Effector CD8-positive, alpha-beta T cell (primary cell): Measurements from ENCODE around the gene GJB3.
"Not testable (repeated sequence)": the region's sequence is repeated elsewhere in the genome, so short reads cannot be mapped to it uniquely, and the experiment has no call there.

Experiments used
- DNase-seq: peaks from one replicate; lab custom pipeline; 2025; lab: John Stamatoyannopoulos, UW
- total RNA-seq, 4 experiments: gene quantifications; one replicate each; lab custom pipeline; 2026; lab: John Stamatoyannopoulos, UW

GJB3 gene
- total RNA-seq = 0 reads per million in 4 experiments

DNA sequence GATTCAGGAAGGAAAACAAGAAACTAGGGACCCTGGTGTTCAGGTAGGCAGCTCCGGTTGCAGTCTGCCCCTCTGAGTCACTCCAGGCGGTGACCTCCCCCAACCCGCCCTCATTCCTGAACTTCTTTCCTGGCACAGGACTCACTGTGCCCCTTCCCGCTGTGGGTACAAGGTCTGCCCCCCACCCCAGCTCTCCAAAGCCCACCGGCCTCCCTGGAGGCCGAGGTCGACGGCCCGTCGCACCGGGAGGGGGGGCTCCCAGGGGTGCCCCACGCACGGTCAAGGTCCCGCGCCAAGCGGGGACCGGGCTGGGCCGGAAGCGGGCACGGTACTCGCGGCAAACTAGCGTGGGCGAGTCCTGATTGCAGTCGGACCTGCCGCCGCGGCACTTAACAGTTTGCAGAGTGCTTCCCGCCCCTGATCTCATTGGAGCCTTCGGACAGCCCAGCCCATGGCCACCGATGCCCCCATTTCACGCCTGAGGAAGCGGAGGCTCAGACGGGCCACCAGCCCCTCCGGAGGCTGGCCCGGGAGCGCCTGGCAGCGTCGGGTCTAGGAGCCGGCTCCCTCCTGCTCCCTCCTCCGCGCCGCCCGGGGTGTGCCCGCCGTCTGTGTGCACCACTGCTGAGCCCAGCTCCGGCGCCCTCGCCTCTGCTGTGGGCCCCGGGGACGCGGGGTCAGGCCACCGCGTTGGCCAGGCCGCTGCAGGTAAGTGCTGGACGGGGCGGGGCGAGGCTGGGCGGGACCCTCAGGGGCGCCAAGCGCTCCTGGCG lies at the start of gene GJB3:
GJB3 (plus strand) TSS at position 144 of the 773 bp plus-strand sequence. CDS start 3,549 bp downstream, outside the sequence.
- no peak for DNase-seq

- DNase-seq = not testable (repeated sequence)
These were observed 48.2 kb upstream of the GJB3 start for GRCh38 chr1:34732831-34733230.

GRCh38 chr1:34736692-34737091 lies 44.3 kb upstream of the GJB3 start:
- no peak for DNase-seq

GRCh38 chr1:34737236-34737635 lies 43.8 kb upstream of the GJB3 start:
- DNase-seq = not testable (repeated sequence)

DNA sequence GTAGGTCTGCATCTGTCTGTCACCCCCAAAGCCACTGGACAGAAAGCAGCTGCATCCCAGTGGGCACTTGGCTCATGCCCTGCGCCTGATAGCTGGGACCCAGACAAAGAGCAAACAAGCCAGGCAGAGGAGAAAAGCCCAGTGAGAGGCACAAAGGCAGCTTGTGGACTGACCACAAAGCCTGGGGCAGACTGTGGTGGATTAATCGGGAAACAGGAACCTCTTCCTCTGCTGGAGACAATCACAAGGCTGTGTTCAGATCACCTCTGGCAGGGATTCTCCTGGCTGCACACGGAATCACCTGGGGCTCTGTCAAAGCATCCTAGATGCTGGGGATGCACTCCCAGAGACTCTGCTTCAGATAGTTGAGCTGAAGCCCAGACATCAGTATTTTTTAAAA lies 41.4 kb upstream of the GJB3 start:
- DNase-seq = no peak

DNA sequence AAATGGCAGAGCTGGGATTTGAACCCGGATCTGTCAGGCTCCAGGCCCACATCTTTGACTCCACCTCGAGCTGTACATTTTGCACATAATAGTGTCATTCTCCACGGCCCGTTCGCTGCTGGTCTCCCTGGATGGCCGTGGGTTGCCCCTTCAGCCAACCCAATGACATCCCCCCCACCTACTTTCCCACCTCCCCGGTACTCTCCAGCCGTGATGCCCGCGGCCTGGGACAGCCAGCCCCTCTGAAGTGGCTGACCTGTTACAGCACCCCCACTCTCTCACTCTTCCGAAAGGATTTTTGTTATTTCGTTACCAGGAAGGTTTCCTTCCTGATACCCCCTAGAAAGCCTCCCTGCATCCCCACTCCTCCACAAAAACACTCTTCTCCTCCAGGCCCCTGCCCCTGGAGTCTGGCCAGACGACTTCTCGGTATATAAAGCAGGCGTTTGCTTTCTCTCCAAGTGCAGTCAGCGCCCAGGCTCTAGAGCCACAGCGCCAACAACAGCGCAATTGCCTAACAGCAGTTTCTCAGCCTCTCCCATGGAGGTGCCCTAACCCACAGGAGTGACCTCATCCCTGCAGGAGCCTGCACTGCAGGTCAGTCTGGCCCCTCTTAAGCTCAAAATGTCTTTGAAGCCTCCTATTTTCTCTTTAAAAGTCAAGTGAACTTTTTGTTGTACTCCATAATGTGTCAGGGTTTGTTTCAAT lies 40.7 kb upstream of the GJB3 start:
- DNase-seq = no peak

- DNase-seq = peak; percentile 53
These were observed 38.2 kb upstream of the GJB3 start for GRCh38 chr1:34742667-34743270.

DNA sequence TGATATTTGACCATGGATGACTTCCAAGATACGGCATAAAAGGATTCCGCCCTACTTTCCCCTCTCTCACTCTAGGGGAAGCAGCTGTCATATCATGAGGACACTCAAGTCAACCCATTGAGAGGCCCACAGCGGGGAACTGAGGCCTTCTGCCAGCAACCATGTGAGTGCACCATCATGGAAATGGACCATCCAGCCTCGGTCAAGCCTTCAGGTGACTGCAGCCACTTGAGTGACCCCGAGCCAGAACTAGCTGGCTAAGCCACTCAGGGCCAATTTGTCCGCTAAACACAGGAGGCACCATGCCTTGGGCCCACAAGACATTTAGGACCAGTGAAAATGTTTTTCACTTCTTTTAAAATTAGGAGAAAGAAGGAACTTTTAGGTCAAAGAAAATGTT lies 37.2 kb upstream of the GJB3 start:
- no peak for DNase-seq

- DNase-seq = no peak
These were observed 36.2 kb upstream of the GJB3 start for GRCh38 chr1:34744851-34745250.

DNA sequence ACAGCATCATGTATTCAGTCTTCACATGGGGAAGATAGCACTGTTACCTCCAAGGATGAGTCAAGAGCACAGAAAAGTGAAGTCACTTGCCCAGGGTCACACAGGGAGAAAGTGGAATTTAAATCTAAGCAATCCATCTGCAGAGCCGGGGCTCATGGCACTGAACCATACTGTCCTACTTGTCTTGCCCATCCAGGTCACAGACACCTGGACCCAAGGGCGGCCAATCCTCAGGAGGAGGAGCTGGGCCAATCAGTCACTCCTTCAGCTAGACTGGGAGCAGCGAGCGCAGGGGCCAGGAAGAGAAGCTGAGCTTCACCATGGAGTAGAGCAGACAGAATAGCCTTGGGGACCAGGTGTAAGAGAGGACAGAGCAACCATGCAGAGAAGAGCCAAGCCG lies 35.3 kb upstream of the GJB3 start:
- DNase-seq = no peak

- DNase-seq = no peak
These were observed 34.9 kb upstream of the GJB3 start for GRCh38 chr1:34746101-34746500.

- DNase-seq = no peak
These were observed 34.0 kb upstream of the GJB3 start for GRCh38 chr1:34746785-34747637.

DNA sequence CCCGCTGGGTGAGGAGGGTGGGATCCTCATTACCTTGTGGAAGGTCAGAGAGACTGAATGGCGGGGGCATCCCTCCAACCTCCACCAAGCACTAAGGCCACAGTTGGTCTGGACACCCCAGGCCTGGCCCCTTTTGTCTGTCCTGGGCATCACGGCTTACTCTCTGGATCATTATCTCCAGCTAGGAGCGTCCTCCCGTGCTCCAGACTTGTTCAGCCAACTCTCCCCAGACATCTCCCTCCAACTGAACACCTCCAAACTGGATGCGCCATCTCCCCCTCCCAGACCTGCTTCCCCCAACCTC lies 33.4 kb upstream of the GJB3 start:
- no peak for DNase-seq

GRCh38 chr1:34749992-34750391 lies 31.0 kb upstream of the GJB3 start:
- DNase-seq = no peak

DNA sequence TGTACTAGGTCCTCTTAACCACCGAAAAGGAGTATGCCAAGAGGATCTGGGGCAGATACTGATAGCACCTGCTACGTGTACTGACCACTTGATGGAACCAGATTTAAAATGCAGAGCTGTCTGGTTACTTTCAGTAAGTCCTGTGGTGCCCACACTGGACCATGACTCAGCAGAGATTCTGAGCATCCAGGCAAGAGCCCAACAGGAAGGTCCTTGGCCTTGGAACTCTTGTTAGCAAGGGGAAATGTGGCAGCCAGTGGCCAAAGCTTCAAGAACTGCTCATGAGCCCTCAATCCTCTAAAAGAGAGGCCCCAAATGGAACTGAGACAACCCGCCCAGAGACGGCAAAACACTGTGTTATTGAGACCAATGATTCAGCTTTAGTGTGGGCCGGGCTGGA lies 30.4 kb upstream of the GJB3 start:
- DNase-seq = no peak

GRCh38 chr1:34753163-34753562 lies 27.9 kb upstream of the GJB3 start:
- DNase-seq = no peak

- no peak for DNase-seq
These were observed 25.9 kb upstream of the GJB3 start, which contains the start of gene GJB5 for GRCh38 chr1:34754964-34755637. Gene GJB5, plus strand, starts transcription at chr1:34755047. Its CDS starts 2,284 bp downstream, at chr1:34757331.

- no peak for DNase-seq
These were observed 25.1 kb upstream of the GJB3 start for GRCh38 chr1:34755961-34756360.

DNA sequence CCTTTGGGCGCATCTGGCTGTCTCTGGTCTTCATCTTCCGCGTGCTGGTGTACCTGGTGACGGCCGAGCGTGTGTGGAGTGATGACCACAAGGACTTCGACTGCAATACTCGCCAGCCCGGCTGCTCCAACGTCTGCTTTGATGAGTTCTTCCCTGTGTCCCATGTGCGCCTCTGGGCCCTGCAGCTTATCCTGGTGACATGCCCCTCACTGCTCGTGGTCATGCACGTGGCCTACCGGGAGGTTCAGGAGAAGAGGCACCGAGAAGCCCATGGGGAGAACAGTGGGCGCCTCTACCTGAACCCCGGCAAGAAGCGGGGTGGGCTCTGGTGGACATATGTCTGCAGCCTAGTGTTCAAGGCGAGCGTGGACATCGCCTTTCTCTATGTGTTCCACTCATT lies 23.6 kb upstream of the GJB3 start:
- no peak for DNase-seq

DNA sequence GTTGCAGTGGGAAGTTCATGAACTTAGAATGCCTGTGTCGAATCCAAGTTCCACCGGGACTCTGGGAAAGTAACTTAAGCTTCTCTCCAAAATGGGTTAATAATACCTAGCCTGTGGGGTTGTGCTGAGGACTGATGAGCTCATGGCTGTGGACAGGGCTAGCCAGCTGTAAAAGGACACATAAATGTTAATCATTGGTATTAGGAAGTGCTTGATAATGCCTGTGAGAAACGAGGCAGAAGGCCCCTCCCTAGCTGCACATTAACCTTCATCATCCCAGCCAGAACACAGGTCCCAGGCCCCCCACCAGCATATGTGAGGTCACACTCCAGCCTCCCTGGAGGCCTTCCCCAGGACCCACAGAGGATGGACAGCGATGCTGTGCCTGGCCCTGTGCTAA lies 22.3 kb upstream of the GJB3 start:
- no peak for DNase-seq
